Right ventricle myocardium inferior (tissue), 1 donor: Measurements from ENCODE around the gene TREH. TPM values are rescaled to one million over a fixed set of nuclear protein-coding genes. Genes with fewer than 3 reads are reported as not detected.
"Not testable (repeated sequence)": the region's sequence is repeated elsewhere in the genome, so short reads cannot be mapped to it uniquely, and the experiment has no call there.

Experiments used
- ATAC-seq: fragments of 200-7000 bp; cut with Tn5 transposase; one replicate; pipeline ENCODE4 v1.9.1; 2020; ENCODE audit warnings: mild to moderate bottlenecking, moderate library complexity
- DNase-seq: peaks from one replicate; pipeline ENCODE4 v3.0.0; 2021; ENCODE audit errors: missing footprints
- intact Hi-C: fragments of 100-400 bp; cut with DNase I; formaldehyde crosslinking; loops from one replicate; pipeline ENCODE4 v1.11.0; 2022
- total RNA-seq: library from RNA; stranded (reverse); fragmentation: NEBNext Ultra II Directional; extraction: Animal tissue kit (Norgen Biotek cat#: 25700); gene quantifications from one replicate; pipeline ENCODE4 v1.2.1, GENCODE V29; 2021
- donor health status: DM: no; HTN: yes; CAD: no; lungs with severe emphysema.

Gene TREH
- total RNA-seq, 1 donor from 2014 or later, result not detected

- DNase-seq, result no peak
- intact Hi-C loops, result loop anchor here (10.0 kb wide), 1 partner anchor 205 kb away; no protein-coding TSS in a partner anchor
- no peak for ATAC-seq
Measured at GRCh38 chr11:118699506-118700220, 20.2 kb upstream of the TREH start.

GRCh38 chr11:118697346-118697745 is 17.9 kb upstream of the TREH start:
- no peak for ATAC-seq
- DNase-seq, result no peak
- intact Hi-C loops, result loop anchor here (10.0 kb wide), 1 partner anchor 207 kb away; no protein-coding TSS in a partner anchor

- DNase-seq (no peak), ATAC-seq (no peak)
- intact Hi-C loops, result loop anchor here (10.0 kb wide), 1 partner anchor 208 kb away; no protein-coding TSS in a partner anchor
Measured at GRCh38 chr11:118696673-118697226, 17.3 kb upstream of the TREH start.

DNA sequence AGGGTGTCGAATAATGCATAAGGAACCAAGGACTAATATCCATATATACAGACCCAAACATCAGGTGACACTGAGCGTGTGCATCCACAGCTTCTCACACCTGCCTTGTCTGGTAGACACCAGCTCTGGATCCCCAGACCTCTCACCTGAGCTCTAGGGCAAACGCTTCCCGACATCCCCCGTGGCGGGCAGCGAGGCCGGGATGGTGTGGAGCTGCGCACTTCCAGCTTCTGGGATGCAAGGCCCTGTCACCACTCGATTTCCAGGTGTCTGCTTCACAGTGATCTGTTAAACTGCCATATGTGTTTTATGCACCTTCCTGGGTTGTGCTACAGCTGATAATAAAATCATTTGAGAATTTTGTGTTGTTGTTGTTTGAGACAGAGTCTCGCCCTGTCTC is 15.3 kb upstream of the TREH start:
- DNase-seq, result no peak
- no peak for ATAC-seq
- intact Hi-C loops, result loop anchor here (10.0 kb wide), 1 partner anchor 210 kb away; no protein-coding TSS in a partner anchor

GRCh38 chr11:118694185-118694584 is 14.7 kb upstream of the TREH start:
- ATAC-seq (no peak), DNase-seq (no peak)
- intact Hi-C loops, result loop anchor here (10.0 kb wide), 1 partner anchor 211 kb away; no protein-coding TSS in a partner anchor

GRCh38 chr11:118691926-118692830 is 12.7 kb upstream of the TREH start:
- intact Hi-C loops, result loop anchor here (2.0 to 10.0 kb wide), 2 partner anchors 99 to 213 kb away; partner anchors contain the start of gene DDX6

DNA sequence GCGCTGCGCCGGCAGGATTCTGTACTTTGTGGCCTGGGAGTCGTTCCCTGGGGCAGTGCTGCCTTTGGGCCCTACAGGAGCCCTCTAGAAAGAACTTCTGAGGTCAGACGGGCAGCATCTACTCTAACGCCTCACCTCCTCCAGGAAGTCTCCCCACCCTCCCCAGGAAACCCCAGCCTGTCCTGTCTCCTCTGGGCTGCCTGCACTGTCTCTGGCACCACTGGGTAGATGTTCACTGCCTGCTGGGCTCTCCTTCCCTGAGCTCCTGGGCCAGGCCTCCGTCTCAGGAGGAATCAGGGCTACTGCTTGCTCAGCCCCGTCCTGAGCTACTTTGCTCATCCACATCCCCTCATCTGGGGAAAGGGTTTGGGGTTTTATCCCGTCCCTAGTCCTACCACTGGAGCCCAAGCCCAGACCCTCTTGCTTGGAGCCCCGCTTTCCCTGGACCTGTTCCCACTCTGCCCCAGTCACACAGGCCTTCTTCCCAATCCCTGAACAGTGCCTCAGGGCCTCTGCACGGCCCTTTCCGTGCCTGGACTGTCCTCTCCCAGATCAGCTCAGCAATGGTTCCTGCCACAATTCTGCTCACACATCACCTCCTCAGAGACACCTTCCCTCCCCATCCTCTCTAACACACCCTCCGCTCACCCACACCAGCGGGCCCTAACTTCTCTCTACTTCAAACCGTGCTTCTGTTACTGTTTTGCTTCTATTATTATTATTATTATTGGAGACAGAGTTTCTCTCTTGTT is 11.3 kb upstream of the TREH start:
- no peak for ATAC-seq
- DNase-seq, result no peak
- intact Hi-C loops, result loop anchor here (1.0 to 10.0 kb wide), 3 partner anchors 100 to 266 kb away; partner anchors contain the start of genes DDX6 and UPK2

More at GRCh38 chr11:118691926-118692830, 12.7 kb upstream of the TREH start:
- ATAC-seq (no peak), DNase-seq (no peak)

DNA sequence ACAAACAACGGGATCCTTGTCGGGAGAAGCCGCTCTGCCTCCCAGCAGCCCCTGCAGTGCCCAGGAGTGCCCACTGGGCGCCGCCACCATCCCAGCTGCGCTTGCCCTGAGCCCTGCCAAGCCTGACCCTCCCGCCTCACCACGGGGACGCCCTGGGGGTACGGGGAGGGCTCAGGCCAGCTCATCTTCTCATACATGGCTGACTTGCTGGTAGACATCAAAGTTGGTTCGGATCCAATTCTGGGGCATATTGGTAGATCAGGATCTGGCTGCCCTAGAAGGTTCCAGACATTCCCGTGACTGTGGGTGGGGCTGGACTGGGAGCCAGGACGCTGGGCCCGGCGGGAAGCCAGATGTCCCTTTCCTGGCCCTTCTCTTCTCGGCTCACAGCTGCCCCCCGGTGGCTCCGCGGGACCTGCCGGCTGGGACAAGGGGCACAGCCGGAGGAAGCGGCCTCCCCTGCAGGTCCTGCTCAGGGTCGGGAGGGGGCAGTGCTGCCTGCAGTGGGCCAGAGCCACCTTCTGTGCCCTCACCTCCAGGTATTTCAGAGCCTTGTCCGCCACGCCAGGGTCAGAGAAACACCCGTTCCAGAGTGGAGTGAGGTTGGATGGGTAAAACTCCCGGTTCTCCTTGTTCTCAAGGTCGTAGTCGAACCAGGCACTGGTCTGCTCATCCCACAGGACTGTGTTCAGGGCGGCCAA is 10.6 kb upstream of the TREH start:
- DNase-seq (peak; percentile 97), ATAC-seq (peak; percentile 97)
- intact Hi-C loops, result loop anchor here (1.0 to 10.0 kb wide), 3 partner anchors 101 to 266 kb away; partner anchors contain the start of genes DDX6 and UPK2

DNA sequence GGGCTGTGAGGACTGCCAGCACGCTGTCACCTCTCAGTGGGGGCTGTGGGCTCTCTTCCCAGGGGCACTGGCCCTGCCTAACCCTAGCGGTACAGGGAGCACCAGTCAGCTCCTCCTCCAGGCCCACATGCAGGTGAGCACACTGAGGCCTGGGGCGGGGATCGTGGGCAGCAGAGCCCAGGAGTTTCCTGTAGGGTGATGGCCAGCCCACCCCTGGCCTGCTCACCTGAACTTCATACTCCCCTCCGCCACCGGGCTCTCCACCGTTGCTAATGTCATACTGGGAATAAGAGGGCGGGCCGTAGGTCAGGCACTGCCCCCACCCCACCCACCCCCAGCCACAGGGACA is 10.0 kb upstream of the TREH start:
- peak; percentile 12 for ATAC-seq
- DNase-seq, result no peak
- intact Hi-C loops, result no loop called here

DNA sequence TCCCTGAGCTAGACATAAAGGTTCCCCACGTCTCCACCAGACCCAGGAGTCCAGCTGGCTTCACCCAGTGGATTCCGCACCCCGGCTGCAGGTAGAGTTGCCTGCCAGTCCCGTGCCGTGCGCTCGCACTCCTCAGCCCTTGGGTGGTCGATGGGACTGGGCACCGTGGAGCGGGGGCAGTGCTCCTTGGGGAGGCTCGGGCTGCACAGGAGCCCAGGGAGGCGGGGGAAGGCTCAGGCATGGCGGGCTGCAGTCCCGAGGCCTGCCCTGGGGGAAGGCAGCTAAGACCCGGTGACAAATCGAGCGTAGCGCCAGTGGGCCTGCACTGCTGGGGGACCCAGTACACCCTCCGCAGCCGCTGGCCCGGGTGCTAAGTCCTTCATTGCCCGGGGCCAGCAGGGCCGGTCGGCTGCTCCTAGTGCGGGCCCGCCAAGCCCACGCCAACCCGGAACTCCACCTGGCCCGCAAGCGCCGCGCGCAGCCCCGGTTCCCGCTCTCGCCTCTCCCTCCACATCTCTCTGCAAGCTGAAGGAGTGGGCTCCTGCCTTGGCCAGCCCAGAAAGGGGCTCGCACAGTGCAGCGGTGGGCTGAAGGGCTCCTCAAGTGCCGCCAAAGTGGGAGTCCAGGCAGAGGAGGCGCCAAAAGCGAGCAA is 9.5 kb upstream of the TREH start:
- no peak for DNase-seq

GRCh38 chr11:118688339-118688738 is 8.9 kb upstream of the TREH start:
- DNase-seq, ATAC-seq, intact Hi-C loops: not testable (repeated sequence)

More for the DNA sequence above, 9.5 kb upstream of the TREH start:
- intact Hi-C loops, result no loop called here
- ATAC-seq, result no peak

DNA sequence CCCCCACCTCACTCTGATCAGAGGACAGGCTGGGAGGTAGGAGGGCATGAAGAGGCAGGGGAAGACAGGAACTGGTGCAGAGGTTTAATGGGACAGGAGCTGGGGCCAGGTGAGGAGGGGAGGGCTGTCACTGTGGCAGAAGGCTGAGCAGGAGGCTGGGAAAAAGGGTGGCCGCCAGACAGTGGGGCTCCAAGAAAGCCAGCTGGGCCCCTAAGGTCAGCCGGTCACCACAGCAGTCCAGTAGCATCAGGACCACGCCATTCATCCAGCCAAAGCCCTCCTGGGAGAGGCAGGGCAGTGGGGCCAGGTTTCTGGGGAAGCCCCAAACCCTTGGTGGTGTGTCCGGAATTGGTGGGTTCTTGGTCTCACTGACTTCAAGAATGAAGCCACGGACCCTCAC is 8.5 kb upstream of the TREH start:
- intact Hi-C loops, result no loop called here
- DNase-seq, result no peak

DNA sequence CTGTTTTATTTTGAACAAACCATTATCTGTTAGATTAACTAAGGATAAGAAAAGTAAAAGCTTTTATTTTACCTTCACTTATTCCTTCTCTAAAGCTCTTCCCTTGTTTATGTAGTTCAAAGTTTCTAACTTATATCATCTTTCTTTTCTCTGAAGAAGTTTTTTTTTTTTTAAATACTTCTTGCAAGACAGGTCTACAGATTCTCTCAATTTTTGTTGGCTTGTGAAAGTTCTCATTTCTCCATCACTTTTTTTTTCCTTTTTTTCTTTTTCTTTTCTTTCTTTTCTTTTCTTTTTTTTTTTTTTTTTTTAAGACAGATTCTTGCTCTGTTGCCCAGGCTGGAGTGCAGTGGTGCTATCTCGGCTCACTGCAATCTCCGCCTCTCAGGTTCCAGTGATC is 4.7 kb upstream of the TREH start:
- intact Hi-C loops, result no loop called here
- no peak for ATAC-seq
- no peak for DNase-seq

More for the DNA sequence above, 8.5 kb upstream of the TREH start:
- no peak for ATAC-seq

- DNase-seq, intact Hi-C loops, ATAC-seq: not testable (repeated sequence)
Measured at GRCh38 chr11:118682939-118683338, 3.5 kb upstream of the TREH start.

- intact Hi-C loops, result no loop called here
- DNase-seq (no peak), ATAC-seq (no peak)
Measured at GRCh38 chr11:118682372-118682771, 2.9 kb upstream of the TREH start.

GRCh38 chr11:118678908-118679307 is 542 bp downstream of the TREH start:
- peak; percentile 79 for ATAC-seq
- intact Hi-C loops, DNase-seq: not testable (repeated sequence)

- no peak for ATAC-seq
- no peak for DNase-seq
- intact Hi-C loops, result no loop called here
Measured at GRCh38 chr11:118677977-118678376, 1.5 kb downstream of the TREH start.
